ENCODE data around the gene CHAD.
A peak's percentile ranks its signal among the peaks of the same experiment; 100 is the strongest.
"Not testable (repeated sequence)": the region's sequence is repeated elsewhere in the genome, so short reads cannot be mapped to it uniquely, and the experiment has no call there.

The CHAD gene

DNA sequence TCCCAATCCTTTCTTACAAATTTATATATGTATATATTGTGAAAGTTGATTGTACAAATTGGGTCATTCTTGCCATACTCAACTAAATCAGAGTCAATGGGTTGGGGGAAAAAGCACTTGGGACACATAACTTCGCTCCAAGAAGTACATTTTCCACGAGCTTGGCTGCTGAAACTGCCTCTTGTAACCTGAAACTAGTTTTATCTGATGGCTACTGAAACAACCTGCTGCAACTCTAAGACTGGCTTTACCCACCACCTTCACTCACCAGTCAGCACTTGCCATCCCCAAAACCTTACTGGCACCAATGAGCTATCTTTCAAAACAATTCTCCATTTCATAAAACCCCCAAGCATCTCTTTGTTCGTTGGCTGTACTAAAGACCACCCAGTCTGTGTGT is 25.1 kb upstream of the CHAD start:
- DNase-seq (ENCODE audit: low spot score) = no peak

DNA sequence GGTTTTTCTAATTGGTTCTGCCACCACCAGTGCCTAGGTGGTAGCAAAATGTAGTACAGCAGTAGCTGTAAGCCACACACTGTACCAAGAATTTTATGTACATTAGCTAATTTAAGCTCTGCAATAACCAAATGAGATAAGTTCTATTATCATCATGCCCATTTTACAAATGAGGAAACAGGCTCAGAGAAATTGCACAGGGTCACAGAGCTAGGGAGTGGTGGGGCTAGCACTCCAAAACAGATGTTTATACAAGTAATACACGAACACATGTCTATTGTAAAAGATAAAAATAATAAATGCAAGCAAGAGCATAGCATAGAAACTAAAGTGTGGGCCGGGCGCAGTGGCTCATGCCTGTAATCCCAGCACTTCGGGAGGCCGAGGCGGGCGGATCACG is 23.5 kb upstream of the CHAD start:
- DNase-seq (ENCODE audit: low spot score) = no peak

DNA sequence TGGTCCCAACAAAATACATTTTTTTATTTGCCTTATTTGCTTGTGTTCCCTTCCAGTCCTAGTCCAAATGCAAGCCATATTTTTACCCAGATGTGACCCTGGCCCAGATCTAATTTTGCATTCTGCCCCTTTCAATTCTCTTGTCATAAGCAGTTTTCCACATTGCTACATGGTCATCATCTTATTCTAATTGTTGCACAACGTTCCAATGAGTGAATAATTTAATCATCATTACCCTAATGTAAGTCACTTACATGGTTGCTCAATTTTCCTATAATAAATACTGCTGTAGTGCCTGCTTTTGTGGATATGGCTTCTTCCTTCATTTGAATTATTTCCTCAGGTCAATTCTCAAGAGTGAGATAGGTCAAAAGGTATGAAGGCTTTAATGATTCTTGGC is 22.8 kb upstream of the CHAD start:
- no peak for DNase-seq (ENCODE audit: low spot score)

DNA sequence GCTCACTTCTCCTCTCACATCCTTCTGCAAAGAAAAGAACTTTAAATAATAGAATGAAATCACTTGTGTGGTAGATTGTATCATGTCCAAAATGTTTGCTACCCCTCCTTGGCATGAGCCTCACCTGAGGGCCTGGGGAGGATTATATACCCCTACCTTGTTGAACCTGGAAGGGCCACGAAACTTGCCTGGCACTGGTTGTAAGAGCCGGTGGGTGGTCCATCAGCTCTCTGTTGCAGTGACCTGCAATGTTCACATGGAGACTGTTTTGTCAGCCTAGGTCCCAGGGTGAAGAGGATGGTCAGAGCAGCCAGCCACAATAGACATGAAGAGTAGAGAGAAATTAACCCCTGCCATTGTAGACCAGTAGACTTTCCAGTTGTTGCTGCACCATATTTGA is 20.2 kb upstream of the CHAD start:
- DNase-seq (ENCODE audit: low spot score) = no peak

DNA sequence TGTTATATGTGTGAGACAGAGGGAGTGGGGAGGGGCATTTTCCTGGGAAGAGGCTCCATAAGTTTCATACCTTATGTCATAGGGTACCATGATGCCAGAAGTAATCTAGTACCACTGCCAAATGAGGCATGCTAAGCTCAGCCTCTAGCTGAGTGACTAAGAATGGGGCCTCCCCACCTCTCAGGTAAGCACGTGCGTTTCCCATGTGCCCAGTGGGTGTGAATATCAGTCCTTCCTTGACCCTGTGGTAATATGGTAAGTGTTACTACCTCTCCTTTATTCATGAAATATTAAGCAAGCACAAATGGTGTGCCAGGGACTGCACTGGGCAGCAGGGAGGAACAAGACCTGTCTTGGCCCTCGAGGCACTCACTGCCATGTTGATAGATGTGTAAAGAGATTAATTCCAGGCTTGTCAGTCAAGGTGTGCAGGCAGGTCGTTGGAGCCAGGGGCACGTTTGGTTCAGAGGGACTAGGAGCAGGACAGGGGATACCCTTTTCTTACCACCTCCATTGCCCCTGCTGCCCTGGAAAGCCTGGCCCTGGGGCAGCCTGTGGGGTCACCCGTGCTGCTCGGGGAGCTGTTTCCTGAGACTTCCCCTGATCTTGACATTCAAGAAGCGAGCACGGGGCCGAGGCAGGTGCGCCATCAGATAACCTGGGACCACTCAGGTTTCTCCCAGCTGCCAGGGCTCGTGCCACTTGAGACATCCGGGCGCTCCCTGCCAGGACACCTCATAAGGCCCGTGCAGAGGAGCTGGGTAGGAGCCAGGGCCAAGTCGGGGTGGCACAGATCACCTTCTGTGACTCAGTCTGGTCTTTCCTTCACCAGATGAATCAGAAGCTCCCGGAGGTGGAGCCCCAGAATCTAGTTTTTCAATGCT is 18.8 kb upstream of the CHAD start:
- no peak for DNase-seq (ENCODE audit: low spot score)

DNA sequence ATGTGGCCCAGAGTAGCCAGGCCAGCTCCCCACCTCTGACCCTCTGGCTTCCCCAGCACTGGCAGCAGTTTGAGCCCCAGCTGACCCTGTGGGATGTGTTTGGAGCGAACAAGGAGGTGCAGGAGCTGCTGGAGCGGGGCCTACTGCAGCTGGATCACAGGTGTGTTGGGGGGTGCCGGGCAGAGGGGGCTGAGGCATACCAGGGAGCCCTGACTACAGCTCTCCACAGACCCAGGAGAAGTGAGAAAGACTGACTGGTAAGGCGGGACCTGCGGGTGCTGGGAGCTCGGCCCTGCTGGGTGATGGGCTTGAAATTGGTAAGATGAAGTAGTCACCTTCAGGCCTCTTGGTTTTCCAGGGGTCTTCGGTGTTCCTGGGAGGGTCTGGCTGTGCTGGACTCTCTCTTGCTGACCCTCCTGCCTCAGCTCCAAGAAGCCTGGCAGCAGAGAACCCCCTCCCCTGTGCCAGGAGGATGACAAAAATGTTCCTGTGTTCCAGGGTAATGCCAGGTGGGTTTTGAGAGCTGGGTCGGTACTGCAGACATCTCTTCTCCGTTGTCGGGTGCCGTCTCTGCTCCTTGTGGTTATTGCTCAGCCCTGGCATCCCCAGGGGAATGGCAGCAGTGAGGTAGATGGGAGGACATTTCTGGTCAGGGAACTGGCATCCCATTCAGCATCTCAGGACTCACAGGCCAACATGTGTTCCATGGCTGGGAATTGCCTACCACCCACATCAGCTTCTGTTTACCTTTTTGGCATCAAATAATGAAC is 15.9 kb upstream of the CHAD start:
- DNase-seq (ENCODE audit: low spot score) = no peak

DNA sequence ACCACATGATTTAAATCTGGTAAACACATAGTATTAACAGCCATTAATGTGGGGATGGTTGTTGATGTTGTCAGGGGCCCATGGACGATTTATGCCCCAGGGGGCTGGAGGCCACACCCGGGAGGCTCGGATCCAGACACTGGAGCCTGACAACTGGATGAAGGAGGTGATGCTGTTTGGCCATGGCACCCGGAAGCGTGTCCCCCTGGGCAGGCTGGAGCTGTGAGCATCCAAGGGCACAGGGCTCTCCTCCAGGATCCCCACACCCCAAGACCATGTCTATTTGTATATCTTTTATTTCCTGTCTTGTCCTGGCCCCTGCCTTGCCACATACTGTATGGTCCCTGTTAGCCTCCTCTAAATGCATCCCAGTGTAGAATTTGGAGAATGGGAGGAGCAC is 14.6 kb upstream of the CHAD start:
- DNase-seq (ENCODE audit: low spot score) = no peak

DNA sequence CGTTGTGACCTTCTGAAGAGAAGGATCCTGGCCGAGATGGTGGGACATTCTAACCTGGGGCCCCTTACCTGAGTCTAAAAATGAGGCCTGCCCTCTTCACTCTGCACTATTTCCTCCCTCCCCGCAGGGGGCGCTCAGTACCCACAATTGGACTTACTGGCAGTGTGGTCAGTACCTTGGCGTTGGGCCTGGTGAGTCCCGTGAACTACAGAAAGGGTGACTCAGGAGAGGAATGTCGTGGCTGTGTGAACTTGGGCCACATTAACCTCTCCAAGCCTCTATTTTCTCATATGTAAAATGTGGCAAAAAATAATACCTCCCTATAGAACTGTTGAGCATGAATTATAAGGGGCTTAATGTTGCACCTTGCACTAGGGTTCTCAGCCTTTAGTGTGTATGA is 13.8 kb upstream of the CHAD start:
- peak; percentile 95 for DNase-seq (ENCODE audit: low spot score)

DNA sequence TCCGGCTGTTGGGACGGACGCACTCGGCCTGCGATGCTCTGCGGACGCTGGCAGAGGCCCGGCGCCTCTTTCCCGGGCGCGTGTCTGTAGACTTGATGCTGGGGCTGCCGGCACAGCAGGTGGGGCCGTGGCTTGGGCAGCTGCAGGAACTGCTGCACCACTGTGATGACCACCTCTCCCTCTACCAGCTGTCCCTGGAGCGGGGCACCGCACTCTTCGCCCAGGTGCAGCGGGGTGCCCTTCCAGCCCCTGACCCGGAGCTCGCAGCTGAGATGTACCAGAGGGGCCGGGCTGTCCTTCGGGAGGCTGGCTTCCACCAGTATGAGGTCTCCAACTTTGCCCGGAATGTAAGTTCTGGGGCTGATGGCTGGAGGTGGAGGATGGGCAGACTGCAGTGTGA is 13.4 kb upstream of the CHAD start:
- no peak for DNase-seq (ENCODE audit: low spot score)

DNA sequence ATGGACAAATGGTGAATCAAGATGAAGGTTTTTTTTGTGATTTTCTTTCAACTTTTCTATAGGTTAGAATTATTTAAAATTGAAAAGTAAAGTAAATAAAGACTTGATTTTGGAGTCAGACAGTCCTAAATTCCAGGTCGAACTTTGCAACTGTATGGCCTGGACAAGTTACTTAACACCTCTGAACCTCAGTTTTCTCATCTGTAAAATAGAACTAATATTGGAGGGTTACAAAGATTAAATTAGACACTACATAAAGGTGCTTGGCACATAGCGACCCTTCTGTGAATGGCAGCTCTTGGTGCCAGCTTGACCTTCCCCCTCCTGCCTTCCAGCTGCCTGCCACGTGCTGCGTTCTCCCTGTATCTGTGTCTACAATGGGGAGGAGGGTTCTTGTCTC is 13.0 kb upstream of the CHAD start:
- DNase-seq (ENCODE audit: low spot score) = no peak

DNA sequence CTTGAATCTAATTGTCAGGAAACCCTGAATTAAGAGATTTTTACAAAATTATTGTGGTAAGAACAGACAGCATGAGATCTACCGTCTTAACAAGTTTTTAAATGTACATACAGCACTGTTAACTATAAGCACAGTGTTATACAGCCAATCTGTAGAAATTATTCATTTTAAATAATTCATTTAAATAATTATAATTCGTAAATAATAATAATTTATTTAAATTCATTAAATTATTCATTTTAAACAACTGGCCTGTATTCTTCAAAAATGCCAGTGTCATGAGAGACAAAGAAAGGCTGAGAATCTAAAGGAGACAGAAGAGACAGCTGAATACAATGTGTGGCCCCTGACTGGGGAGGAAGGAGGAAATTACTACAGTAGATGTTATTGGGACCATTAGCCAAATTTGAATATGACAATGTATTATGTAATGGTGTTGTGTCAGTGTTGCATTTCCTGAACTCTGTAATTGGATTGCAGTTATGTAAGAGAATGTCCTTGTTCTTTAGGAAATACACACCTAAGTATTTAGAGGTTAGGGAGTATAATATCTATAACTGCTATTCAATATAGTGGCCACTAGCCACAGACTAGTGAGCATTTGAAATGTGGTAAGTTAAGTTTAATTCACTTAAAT is 12.3 kb upstream of the CHAD start:
- no peak for DNase-seq (ENCODE audit: low spot score)

DNA sequence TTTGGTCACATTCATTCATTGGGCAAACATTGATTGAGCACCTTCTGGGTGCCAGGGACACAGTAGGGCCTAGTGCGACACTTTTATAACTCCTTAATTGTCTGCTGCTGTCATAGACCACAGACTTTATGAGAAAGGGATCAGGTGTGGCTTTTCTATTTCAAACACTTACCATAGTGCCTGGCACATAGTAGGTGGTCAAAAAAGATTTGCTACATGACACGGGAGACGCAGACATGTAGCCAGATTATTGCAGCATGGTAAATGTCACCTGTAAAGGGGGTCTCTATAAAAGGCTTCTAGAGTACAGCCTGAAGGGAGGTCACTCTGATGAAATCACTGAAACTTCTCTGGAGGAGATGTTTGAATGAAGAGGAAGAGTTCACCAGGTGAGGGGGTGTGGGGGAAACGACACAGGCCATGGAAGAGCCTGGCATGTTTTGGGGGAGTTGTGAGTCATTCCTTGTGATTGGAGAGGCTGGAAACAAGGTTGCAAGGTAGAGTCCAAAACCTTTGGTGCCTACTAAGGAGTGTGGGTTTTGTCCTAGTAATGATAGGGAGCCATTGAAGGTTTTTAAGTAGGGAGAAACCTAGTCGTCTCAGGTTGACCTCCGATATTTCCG is 11.6 kb upstream of the CHAD start:
- DNase-seq (ENCODE audit: low spot score) = no peak

DNA sequence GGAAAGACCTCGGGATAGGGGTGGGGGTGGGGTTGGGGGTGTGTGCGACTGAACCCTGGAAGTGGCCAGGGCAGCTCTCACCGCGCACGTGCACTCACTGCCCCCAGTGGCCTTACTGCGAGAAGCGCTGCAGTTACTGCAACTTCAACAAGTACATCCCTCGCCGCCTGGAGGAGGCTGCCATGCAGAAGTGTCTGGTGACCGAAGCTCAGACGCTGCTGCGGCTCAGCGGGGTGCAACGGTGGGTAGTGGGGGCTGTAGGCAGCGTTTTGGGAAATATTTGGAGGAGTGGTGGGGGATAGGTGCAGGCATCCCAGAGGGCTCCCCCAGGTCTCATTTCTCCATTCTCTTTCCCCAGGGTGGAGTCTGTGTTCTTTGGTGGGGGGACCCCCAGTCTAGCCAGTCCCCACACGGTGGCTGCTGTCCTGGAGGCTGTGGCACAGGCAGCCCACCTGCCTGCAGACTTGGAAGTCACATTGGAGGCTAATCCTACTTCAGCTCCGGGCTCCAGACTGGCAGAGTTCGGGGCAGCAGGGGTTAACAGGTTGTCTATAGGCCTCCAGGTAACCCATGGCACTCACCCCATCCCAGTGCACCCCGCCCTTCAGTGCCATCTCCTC is 11.0 kb upstream of the CHAD start:
- DNase-seq (ENCODE audit: low spot score) = peak; percentile 88

DNA sequence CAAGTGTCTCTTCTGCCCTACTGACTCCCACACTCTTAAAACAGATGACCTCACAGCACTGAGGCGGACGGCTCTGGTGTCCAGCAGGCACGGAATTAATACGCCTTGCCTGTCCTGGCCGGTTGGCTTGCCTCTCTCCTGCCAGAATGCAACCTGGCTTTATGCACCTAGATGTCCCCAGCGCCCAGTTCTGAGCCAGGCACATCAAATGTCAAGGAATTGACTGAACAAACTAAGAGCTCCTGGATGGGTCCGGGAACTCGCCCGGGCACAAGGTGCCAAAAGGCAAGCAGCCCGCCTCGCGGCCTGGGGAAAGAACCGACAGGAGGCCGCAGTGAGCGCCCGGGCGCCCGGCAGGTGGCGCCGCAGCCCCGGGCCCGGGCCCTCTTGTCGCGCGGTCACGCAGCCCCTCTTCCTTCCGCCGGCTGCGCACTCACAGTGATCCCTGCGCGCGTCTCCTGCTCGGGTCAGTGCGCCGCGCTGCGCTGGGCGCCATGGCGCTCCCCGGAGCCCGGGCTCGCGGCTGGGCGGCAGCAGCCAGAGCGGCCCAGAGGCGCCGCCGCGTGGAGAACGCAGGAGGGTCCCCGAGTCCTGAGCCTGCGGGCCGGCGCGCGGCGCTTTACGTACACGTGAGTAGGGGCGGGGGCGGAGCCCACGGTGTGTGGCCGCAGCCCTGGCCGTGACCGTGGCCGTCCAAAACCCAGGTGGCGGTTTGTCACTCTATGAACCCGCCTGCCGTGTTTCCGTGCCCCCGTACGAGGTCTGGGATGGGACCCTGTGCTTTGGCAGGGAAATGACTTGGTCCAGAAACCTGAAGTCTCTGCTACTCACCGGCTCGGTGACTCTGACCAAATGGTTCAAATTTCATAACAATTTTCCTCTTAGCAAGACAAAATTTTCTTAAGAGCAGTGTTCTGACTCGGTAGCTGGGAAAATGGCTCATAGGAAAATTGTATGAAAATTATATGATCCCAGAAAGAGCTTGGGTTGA is 10.0 kb upstream of the CHAD start, which contains the start of gene RSAD1:
Gene RSAD1 (plus strand): TSS at position 470 of the 991 bp plus-strand sequence. CDS start 25 bp downstream, at position 495.
- DNase-seq (ENCODE audit: low spot score) = peak; percentile 86

DNA sequence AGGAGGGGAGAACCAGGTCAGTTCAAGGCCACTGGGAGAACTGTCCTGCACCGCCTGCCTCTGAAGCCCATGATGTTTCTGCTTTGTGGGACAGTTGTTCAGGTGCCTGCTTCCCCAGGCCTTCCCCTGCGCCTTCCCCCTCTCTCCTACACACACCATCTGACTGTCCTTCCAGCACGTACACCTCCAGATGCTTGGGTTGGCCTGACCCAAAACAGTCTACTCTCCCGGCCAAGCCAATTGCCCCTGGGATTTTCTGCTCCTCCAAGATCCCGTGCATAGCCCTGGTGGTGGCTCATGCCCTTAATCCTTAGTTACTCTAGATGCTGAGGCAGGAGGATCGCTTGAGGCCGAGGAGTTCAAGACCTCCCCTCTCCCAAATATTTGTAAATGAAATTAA is 9.3 kb upstream of the CHAD start:
- no peak for DNase-seq (ENCODE audit: low spot score)

DNA sequence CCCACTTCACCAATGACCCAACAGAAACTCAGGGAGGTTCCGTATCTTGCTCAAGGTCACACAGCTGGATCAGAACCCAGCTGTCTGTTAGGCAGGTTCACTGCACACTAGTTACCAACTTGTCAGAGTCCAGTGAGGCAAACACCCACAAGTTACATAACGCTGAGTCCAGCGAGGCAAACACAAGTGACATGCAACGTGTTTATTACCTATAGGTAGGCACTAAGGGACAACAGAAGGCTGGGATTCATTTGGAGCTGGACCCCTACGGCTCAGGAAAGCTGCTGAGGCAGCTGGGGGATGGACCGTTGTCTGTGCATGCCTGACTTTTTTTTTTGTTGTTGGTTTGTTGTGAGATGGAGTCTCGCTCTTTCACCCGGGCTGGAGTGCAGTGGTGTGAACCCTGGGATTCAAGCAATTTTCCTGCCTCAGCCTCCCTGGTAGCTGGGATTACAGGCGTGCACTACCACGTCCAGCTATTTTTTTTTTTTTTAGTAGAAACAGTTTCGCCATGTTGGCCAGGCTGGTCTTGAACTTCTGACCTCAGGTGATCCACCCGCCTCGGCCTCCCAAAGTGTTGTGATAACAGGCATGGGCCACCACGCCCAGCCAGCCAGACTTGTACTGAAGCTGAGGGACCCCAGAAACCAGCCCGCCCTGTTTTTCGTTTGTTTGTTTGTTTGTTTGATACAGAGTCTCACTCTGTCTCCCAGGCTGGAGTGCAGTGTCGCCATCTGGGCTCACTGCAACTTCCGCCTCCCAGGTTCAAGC is 8.1 kb upstream of the CHAD start:
- no peak for DNase-seq (ENCODE audit: low spot score)

DNA sequence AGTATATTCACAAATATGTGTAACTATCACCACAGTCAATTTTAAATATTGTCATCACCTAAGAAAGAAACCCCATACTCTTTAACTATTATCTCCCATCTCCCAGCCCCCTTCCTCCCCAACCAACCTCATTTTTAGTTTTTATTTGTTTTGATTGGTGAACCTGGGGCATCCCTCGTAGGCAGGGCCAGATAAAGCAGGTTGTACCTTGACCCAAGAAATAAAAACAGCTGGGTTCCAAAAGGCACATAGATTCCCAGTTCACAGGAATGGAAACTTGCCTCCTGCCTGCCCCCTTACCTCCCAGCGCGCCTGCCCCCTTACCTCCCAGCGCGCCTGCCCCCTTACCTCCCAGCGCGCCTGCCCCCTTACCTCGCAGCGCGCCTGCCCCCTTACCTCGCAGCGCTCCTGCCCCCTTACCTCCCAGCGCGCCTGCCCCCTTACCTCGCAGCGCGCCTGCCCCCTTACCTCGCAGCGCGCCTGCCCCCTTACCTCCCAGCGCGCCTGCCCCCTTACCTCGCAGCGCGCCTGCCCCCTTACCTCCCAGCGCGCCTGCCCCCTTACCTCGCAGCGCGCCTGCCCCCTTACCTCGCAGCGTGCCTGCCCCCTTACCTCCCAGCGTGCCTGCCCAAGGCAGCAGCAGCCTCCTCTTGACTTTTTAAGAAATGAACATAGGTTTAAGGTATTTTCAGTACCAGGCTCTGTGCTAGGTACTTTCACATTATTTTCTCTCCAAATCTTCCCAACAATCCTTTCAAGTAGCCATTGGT is 7.3 kb upstream of the CHAD start:
- DNase-seq (ENCODE audit: low spot score) = not testable (repeated sequence)

DNA sequence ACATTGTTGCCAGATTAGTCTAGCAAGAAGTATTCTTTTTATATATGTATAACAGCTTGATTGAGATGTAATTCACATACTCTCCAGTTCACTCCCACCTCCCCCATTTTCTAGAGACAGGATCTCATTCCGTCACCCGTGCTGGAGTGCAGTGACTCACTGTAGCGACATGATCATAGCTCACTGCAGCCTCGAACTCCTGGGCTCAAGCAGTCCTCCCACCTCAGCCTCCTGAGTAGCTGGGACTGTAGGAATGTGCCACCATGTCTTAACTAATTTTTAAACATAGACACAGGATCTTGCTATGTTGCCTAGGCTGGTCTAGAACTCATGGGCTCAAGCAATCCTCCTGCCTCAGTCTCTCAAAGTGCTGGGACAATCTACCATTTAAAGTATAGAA is 6.7 kb upstream of the CHAD start:
- DNase-seq (ENCODE audit: low spot score) = no peak

DNA sequence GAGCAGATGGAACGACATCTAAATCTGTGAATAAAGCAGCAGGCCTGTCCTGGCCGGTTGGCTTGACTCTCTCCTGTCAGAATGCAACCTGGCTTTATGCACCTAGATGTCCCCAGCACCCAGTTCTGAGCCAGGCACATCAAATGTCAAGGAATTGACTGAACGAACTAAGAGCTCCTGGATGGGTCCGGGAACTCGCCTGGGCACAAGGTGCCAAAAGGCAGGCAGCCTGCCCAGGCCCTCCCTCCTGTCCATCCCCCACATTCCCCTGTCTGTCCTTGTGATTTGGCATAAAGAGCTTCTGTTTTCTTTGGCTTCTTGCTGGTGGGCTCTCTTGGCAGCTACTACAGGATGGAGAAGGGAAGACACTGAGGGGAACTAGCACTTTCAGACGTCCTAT is 5.8 kb upstream of the CHAD start:
- DNase-seq (ENCODE audit: low spot score) = no peak

Measured in hepatic stellate cell (primary cell).